Stimulated activated CD4-positive, alpha-beta T cell treated with anti-CD3 and anti-CD28 coated beads, Interleukin-12 subunit alpha, Interleukin-12 subunit beta, amount 100 ng/mL, for 24 hours (primary cell): ENCODE measurements around the gene MRPL40.

Experiments
- DNase-seq, 2 experiments: peaks; one replicate each; pipeline ENCODE4 v3.0.0-alpha.2; 2020; ENCODE audit warnings: low read depth in 2 of 2

The MRPL40 gene

GRCh38 chr22:19482297-19482696 lies 50.0 kb downstream of the MRPL40 start:
- DNase-seq = no peak

- DNase-seq = no peak
Measured at GRCh38 chr22:19483481-19484244, 51.3 kb downstream of the MRPL40 start.
